ENCODE data around the gene NKPD1. TPM values are rescaled to one million over a fixed set of nuclear protein-coding genes. Genes with fewer than 3 reads are reported as not detected.

NKPD1 gene
- total and polyA plus RNA-seq, 9 of the 15 experiments (the other 6 are each of a cell fraction or from before 2014, with no cell fraction given), result 0.03 to 0.09 (median 0.04) TPM; not detected in 5

DNA sequence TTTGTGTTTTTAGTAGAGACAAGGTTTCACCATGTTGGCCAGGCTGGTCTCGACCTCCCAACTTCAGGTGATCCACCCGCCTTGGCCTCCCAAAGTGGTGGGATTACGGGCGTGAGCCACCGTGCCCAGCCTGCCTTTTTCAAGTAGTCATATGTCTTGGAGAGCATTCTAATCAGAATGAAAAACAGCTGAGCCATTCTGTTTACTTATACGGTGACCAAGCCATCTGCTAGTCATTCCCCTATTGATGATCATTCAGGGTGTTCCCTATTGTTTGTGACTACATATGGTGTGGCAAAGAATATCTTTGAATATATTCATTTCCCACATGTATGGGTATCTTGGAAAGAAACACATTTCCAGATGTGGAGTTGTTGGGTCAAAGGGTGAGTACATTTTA is 35.0 kb upstream of the NKPD1 start (continued):
- TF ChIP-seq JUND (IDR thresholded peaks at IDR 0.05; ENCODE audit: borderline replicate concordance, low read depth, low read length), result peak; percentile 72; the same call in 1 of the 2 replicates
- peak; percentile 61; the same call in 1 of the 3 replicates for TF ChIP-seq JUND (tag; IDR thresholded peaks at IDR 0.05; ENCODE audit: borderline replicate concordance, low read depth, low read length)
- TF ChIP-seq CEBPG (CRISPR knock-in tag; IDR thresholded peaks at IDR 0.05), result no peak
- no peak for TF ChIP-seq CEBPG (tag; conservative IDR thresholded peaks at IDR 0.05 in 1 of 2, IDR thresholded peaks at IDR 0.05 in 1 of 2)
- no peak for TF ChIP-seq MCM5 (IDR thresholded peaks at IDR 0.05; ENCODE audit: low read depth)
- no peak for TF ChIP-seq ATF1 (CRISPR knock-in tag; IDR thresholded peaks at IDR 0.05)
- TF ChIP-seq ATF1 (tag; IDR thresholded peaks at IDR 0.05), result no peak
- peak; percentile 43; the same call in 1 of the 2 replicates for TF ChIP-seq BCOR (IDR thresholded peaks at IDR 0.05)
- TF ChIP-seq THRB (CRISPR knock-in tag; conservative IDR thresholded peaks at IDR 0.05), result no peak
- TF ChIP-seq TFE3 (CRISPR knock-in tag; IDR thresholded peaks at IDR 0.05), result no peak
- TF ChIP-seq SREBF2 (CRISPR knock-in tag; IDR thresholded peaks at IDR 0.05), result no peak
- no peak for TF ChIP-seq ELF4 (CRISPR knock-in tag; IDR thresholded peaks at IDR 0.05)
- TF ChIP-seq TFAP4 (CRISPR knock-in tag; IDR thresholded peaks at IDR 0.05; ENCODE audit: borderline replicate concordance), result peak; percentile 78
- TF ChIP-seq, protein P1, sequence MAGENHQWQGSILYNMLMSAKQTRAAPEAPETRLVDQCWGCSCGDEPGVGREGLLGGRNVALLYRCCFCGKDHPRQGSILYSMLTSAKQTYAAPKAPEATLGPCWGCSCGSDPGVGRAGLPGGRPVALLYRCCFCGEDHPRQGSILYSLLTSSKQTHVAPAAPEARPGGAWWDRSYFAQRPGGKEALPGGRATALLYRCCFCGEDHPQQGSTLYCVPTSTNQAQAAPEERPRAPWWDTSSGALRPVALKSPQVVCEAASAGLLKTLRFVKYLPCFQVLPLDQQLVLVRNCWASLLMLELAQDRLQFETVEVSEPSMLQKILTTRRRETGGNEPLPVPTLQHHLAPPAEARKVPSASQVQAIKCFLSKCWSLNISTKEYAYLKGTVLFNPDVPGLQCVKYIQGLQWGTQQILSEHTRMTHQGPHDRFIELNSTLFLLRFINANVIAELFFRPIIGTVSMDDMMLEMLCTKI (IDR thresholded peaks at IDR 0.05; ENCODE audit: partially characterized antibody), result no peak
- no peak for TF ChIP-seq ASH1L (IDR thresholded peaks at IDR 0.05; ENCODE audit: borderline replicate concordance, low read depth, partially characterized antibody)
- no peak for TF ChIP-seq MEF2D (tag; conservative IDR thresholded peaks at IDR 0.05; ENCODE audit: low read depth)
- TF ChIP-seq KDM1A (IDR thresholded peaks at IDR 0.05), result 0 out of 4 replicates have a peak, but pooled peaks of 1 of the 2 experiments have one; percentile 39
- no peak for TF ChIP-seq BDP1 (IDR thresholded peaks at IDR 0.05; ENCODE audit: insufficient read depth, insufficient read length)
- no peak for TF ChIP-seq KLF13 (tag; IDR thresholded peaks at IDR 0.05; ENCODE audit: borderline replicate concordance, low read depth)
- TF ChIP-seq, protein P2, sequence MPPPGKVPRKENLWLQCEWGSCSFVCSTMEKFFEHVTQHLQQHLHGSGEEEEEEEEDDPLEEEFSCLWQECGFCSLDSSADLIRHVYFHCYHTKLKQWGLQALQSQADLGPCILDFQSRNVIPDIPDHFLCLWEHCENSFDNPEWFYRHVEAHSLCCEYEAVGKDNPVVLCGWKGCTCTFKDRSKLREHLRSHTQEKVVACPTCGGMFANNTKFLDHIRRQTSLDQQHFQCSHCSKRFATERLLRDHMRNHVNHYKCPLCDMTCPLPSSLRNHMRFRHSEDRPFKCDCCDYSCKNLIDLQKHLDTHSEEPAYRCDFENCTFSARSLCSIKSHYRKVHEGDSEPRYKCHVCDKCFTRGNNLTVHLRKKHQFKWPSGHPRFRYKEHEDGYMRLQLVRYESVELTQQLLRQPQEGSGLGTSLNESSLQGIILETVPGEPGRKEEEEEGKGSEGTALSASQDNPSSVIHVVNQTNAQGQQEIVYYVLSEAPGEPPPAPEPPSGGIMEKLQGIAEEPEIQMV (tag; conservative IDR thresholded peaks at IDR 0.05; ENCODE audit: low read depth), result no peak
- TF ChIP-seq SIX5 (IDR thresholded peaks at IDR 0.05; ENCODE audit: borderline replicate concordance in 1 of 2, insufficient read depth in 1 of 2, low read depth in 1 of 2, low read length in 2 of 2), result no peak
- TF ChIP-seq ATF7 (IDR thresholded peaks at IDR 0.05), result no peak
- TF ChIP-seq ARID1B (IDR thresholded peaks at IDR 0.05), result peak; percentile 56
- TF ChIP-seq ZNF644 (tag; IDR thresholded peaks at IDR 0.05; ENCODE audit: low read depth), result no peak

Data from K562 (cell line).